HCT116 (cell line): ENCODE data around the gene CTDSPL2. TPM values are rescaled to one million over a fixed set of nuclear protein-coding genes. Genes with fewer than 3 reads are reported as not detected.

Source experiments
- ATAC-seq: fragments of 200-7000 bp; cut with Tn5 transposase; 2 replicates; pipeline ENCODE4 v1.9.1; 2020; ENCODE audit warnings: mild to moderate bottlenecking, moderate library complexity
- Bru-seq: library from RNA; stranded (reverse); fragments of 400-500 nt; gene quantifications from one replicate; lab custom pipeline; 2021; lab: Mats Ljungman, UMichigan
- BruChase-seq, 2 experiments: library from RNA; stranded (reverse); fragments of 400-500 nt; gene quantifications; one replicate each; lab custom pipeline; 2021; lab: Mats Ljungman, UMichigan
- BruUV-seq: library from RNA; stranded (reverse); fragments of 400-500 nt; replicated peaks from 2 replicates; lab custom pipeline; 2021; lab: Mats Ljungman, UMichigan
- CTCF ChIA-PET: fragments of 300-600 bp; sonication (Branson Sonifier 250); formaldehyde crosslinking; loops from one replicate; lab custom pipeline; 2021; ENCODE audit warnings: antibody characterized with exemption; lab: Charles Lee
- POLR2A ChIA-PET: fragments of 300-600, 350-600 bp; sonication (Branson Sonifier 250); formaldehyde crosslinking; loops from one replicate; lab custom pipeline; 2021; ENCODE audit warnings: antibody characterized with exemption; lab: Charles Lee
- RAD21 ChIA-PET, 2 experiments: fragments of 300-600 bp; sonication (Branson Sonifier 250); formaldehyde crosslinking; loops; one replicate each; lab custom pipeline; 2023; ENCODE audit warnings: low total read pairs in 2 of 2; ENCODE audit not compliant: uncharacterized antibody in 2 of 2, unreplicated experiment in 2 of 2, low non-redundant PET in 1 of 2; lab: Charles Lee
- DNase-seq: peaks from one replicate; pipeline ENCODE4 v3.0.0-alpha.2; 2010; ENCODE audit warnings: low read depth, low spot score
- H2AFZ ChIP-seq: fragments of 200-600 bp; shearing (Covaris generic), sonication (generic); 2 replicates; pipeline ENCODE4 v1.6.1; 2017; ENCODE audit warnings: low read depth, mixed run types, mixed read lengths, antibody characterized with exemption, low read length; ENCODE audit not compliant: poor library complexity, severe bottlenecking
- H3K27ac ChIP-seq: 2 replicates; pipeline ENCODE4 v1.5.1; 2012; ENCODE audit warnings: low read depth, low read length
- H3K27me3 ChIP-seq: fragments of 200-600 bp; sonication (generic); 2 replicates; pipeline ENCODE4 v1.6.1; 2016; ENCODE audit warnings: mixed run types, low read length, mixed read lengths; ENCODE audit not compliant: insufficient read depth
- H3K36me3 ChIP-seq, 2 experiments: fragments of 200-500 bp in 1 of 2; fragments of 200-600 bp in 1 of 2; sonication (Bioruptor generic) in 1 of 2; sonication (generic) in 1 of 2; 2 replicates each; pipeline versions ENCODE4 v1.5.1 to v1.6.1; 2014 to 2016; ENCODE audit warnings: low read length in 2 of 2, inconsistent platforms in 1 of 2, mixed read lengths in 1 of 2, mixed run types in 1 of 2; ENCODE audit not compliant: insufficient read depth in 2 of 2, control insufficient read depth in 1 of 2
- H3K4me1 ChIP-seq, 2 experiments: fragments of 200-600 bp in 1 of 2; sonication (generic) in 1 of 2; 2 replicates each; pipeline versions ENCODE4 v1.5.1 to v1.6.1; 2012 to 2017; ENCODE audit warnings: low read length in 2 of 2, inconsistent platforms in 1 of 2, mild to moderate bottlenecking in 1 of 2, mixed read lengths in 1 of 2, mixed run types in 1 of 2, moderate library complexity in 1 of 2; ENCODE audit not compliant: insufficient read depth in 2 of 2, control insufficient read depth in 1 of 2
- H3K4me2 ChIP-seq: fragments of 200-600 bp; sonication (generic); 2 replicates; pipeline ENCODE4 v1.6.1; 2017; ENCODE audit warnings: mixed run types, low read length, mixed read lengths
- H3K4me3 ChIP-seq, 2 experiments: fragments of 200-600 bp in 1 of 2; sonication (generic) in 1 of 2; replicated peaks in 1 of 2; 2 replicates each; pipeline ENCODE4 v1.5.1; 2011 to 2016; ENCODE audit warnings: low read length in 2 of 2, control low read depth in 1 of 2, low read depth in 1 of 2, mild to moderate bottlenecking in 1 of 2, mixed read lengths in 1 of 2, mixed run types in 1 of 2
- H3K79me2 ChIP-seq: fragments of 200-600 bp; sonication (generic); 2 replicates; pipeline ENCODE4 v1.6.1; 2017; ENCODE audit warnings: mild to moderate bottlenecking, mixed run types, low read length, moderate library complexity, mixed read lengths; ENCODE audit not compliant: insufficient read depth
- H3K9ac ChIP-seq: fragments of 200-600 bp; sonication (generic); 2 replicates; pipeline ENCODE4 v1.6.1; 2016; ENCODE audit warnings: low read length, mixed read lengths
- H3K9me2 ChIP-seq: fragments of 200-600 bp; sonication (generic), shearing (Covaris generic); 2 replicates; pipeline ENCODE4 v1.6.1; 2017; ENCODE audit warnings: mixed run types, mild to moderate bottlenecking, moderate library complexity; ENCODE audit not compliant: insufficient read depth
- H3K9me3 ChIP-seq, 2 experiments: fragments of 200-500 bp in 1 of 2; fragments of 200-600 bp in 1 of 2; sonication (Bioruptor generic) in 1 of 2; sonication (generic) in 1 of 2; 2 replicates each; pipeline ENCODE4 v1.6.1; 2014 to 2017; ENCODE audit warnings: low read length in 2 of 2, mixed read lengths in 2 of 2, inconsistent platforms in 1 of 2, low read depth in 1 of 2, mild to moderate bottlenecking in 1 of 2, mixed run types in 1 of 2, moderate library complexity in 1 of 2; ENCODE audit not compliant: control insufficient read depth in 1 of 2, insufficient read depth in 1 of 2
- H4K20me1 ChIP-seq: fragments of 200-600 bp; sonication (generic), shearing (Covaris generic); 2 replicates; pipeline ENCODE4 v1.6.1; 2017; ENCODE audit warnings: mixed run types, mild to moderate bottlenecking, moderate library complexity; ENCODE audit not compliant: insufficient read depth
- CEBPB ChIP-seq: IDR thresholded peaks from 2 replicates; pipeline ENCODE4 v1.6.1; 2012; ENCODE audit warnings: low read depth
- CTCF ChIP-seq, 3 experiments: fragments of 200-600 bp in 1 of 3; sonication (generic) in 1 of 3; IDR thresholded peaks in 2 of 3; conservative IDR thresholded peaks in 1 of 3; 2 replicates each; pipeline ENCODE4 v1.5.1; 2012 to 2017; ENCODE audit warnings: low read depth in 2 of 3, low read length in 2 of 3, antibody characterized with exemption in 1 of 3, borderline replicate concordance in 1 of 3, control low read depth in 1 of 3, mild to moderate bottlenecking in 1 of 3, mixed read lengths in 1 of 3, mixed run types in 1 of 3, moderate library complexity in 1 of 3; ENCODE audit not compliant: insufficient read depth in 1 of 3
- EGR1 ChIP-seq: IDR thresholded peaks from 2 replicates; pipeline ENCODE4 v1.6.1; 2012; ENCODE audit warnings: low read depth
- ELF1 ChIP-seq: IDR thresholded peaks from 2 replicates; pipeline ENCODE4 v1.6.1; 2012; ENCODE audit warnings: low read depth, borderline replicate concordance
- JUND ChIP-seq: IDR thresholded peaks from 2 replicates; pipeline ENCODE4 v1.6.1; 2012
- POLR2A ChIP-seq: IDR thresholded peaks from 2 replicates; pipeline ENCODE4 v1.7.0; 2011; ENCODE audit warnings: borderline replicate concordance; ENCODE audit not compliant: insufficient read depth, insufficient read length; ENCODE audit errors: extremely low read depth
- POLR2AphosphoS5 ChIP-seq: IDR thresholded peaks from 2 replicates; pipeline ENCODE4 v1.6.1; 2011; ENCODE audit warnings: mild to moderate bottlenecking, low read depth, low read length, moderate library complexity
- RAD21 ChIP-seq: IDR thresholded peaks from 2 replicates; pipeline ENCODE4 v1.6.1; 2012; ENCODE audit warnings: low read depth, mild to moderate bottlenecking
- REST ChIP-seq: IDR thresholded peaks from 2 replicates; pipeline ENCODE4 v1.6.1; 2012; ENCODE audit warnings: low read depth
- TCF7L2 ChIP-seq: IDR thresholded peaks from 2 replicates; pipeline ENCODE4 v1.7.0; 2011; ENCODE audit warnings: borderline replicate concordance, inconsistent platforms; ENCODE audit not compliant: insufficient read depth, insufficient read length; ENCODE audit errors: extremely low read depth
- YY1 ChIP-seq: IDR thresholded peaks from 2 replicates; pipeline ENCODE4 v1.6.1; 2011; ENCODE audit warnings: low read length, low read depth, moderate library complexity, mild to moderate bottlenecking; ENCODE audit not compliant: insufficient replicate concordance; ENCODE audit errors: extremely low read depth
- ZBTB33 ChIP-seq: IDR thresholded peaks from 2 replicates; pipeline ENCODE4 v1.6.1; 2011; ENCODE audit warnings: mild to moderate bottlenecking, low read length, moderate library complexity; ENCODE audit not compliant: insufficient replicate concordance; ENCODE audit errors: extremely low read depth
- ZFX ChIP-seq: fragments of 450-650 bp; IDR thresholded peaks from 2 replicates; pipeline ENCODE4 v1.6.1; 2017
- ZNF274 ChIP-seq: fragments of 200-500 bp; sonication (Bioruptor generic); IDR thresholded peaks from 2 replicates; pipeline ENCODE4 v1.6.1; 2014; ENCODE audit warnings: mild to moderate bottlenecking, low read depth, low read length, inconsistent platforms
- intact Hi-C: fragments of 100-400 bp; cut with micrococcal nuclease; formaldehyde crosslinking; loops from 2 replicates; pipeline ENCODE4 v1.10.0; 2022
- long read RNA-seq: library from polyadenylated mRNA; unstranded; transcript quantifications from one replicate; pipeline ENCODE4 v2.0.0, GENCODE V29; 2021; ENCODE audit not compliant: unreplicated experiment
- polyA plus RNA-seq: library from polyadenylated mRNA; unstranded; fragments of >200 nt; gene quantifications from 2 replicates; pipeline ENCODE4 v1.2.1, GENCODE V29; 2012; ENCODE audit warnings: missing spikeins
- total RNA-seq: library from RNA; stranded (reverse); gene quantifications from one replicate; pipeline ENCODE4 v1.2.1, GENCODE V29; 2021; ENCODE audit not compliant: unreplicated experiment
- TF ChIP-seq, protein P1 (sequence below): IDR thresholded peaks from 2 replicates; pipeline ENCODE4 v1.6.1; 2012

Gene CTDSPL2
- total RNA-seq: 56.0 TPM
- polyA plus RNA-seq: 23.7 and 34.6 TPM in 2 replicates
- Bru-seq, nascent RNA: percentile 88 among the genes with signal in this experiment
- BruChase-seq, experiment 1, labeled RNA remaining after a 6-hour chase: percentile 84 among the genes with signal in this experiment
- percentile 86 among the genes with signal in this experiment for BruChase-seq, experiment 2, labeled RNA remaining after a 2-hour chase
- long read RNA-seq, full-length matches to known transcripts: 23 of 81 reads
- long read RNA-seq, partial matches to known transcripts: 3 of 81 reads
- long read RNA-seq, other reads (novel, unspliced or antisense): 55 of 81 reads

GRCh38 chr15:44426975-44427755 is at the start of gene CTDSPL2:
CTDSPL2 (plus strand) TSS chr15:44427629; CDS start chr15:44459015, 31,386 bp downstream.
- no peaks in the 10 kb centered on the region for H3K9me2 ChIP-seq
- ChIA-PET CTCF (interaction anchor here (0.9 to 2.5 kb wide), 6 partner anchors 9 to 110 kb away, joined by 3 to 18 read pairs (median 3); partner anchors contain the start of gene EIF3J), RAD21 (no interaction called here), POLR2A (interaction anchor here (0.8 to 1.5 kb wide), 4 partner anchors 9 to 110 kb away, joined by 3 to 5 read pairs (median 3); partner anchors contain the start of gene EIF3J)
- no peaks in the 10 kb centered on the region for H3K27me3 ChIP-seq
- H2AFZ ChIP-seq: peak within 1 kb of the TSS; percentile 97
- peaks cover 7 to 21% of the 10 kb centered on the region in 2 experiments for H3K4me1 ChIP-seq
- peaks cover 0 to 3% of the 10 kb centered on the region in 2 experiments; a peak in 1 of 4 replicates for H3K36me3 ChIP-seq
- DNase-seq (peak; percentile 97), ATAC-seq (peak; percentile 97)
- H3K4me2 ChIP-seq: peak within 1 kb of the TSS; percentile 76
- peak within 1 kb of the TSS; percentile 89 for H3K27ac ChIP-seq
- H3K9ac ChIP-seq: peak within 1 kb of the TSS; percentile 98
- H3K4me3 ChIP-seq: peak within 1 kb of the TSS; percentile 96 to 99
- H3K79me2 ChIP-seq: peaks cover 47% of the 10 kb centered on the region
- intact Hi-C loops: loop anchor here (1.0 kb wide), 1 partner anchor 110 kb away; the partner anchor contains the start of gene EIF3J
- H3K9me3 ChIP-seq: no peaks in the 10 kb centered on the region
- peaks cover 7% of the 10 kb centered on the region; the same call in 1 of the 2 replicates for H4K20me1 ChIP-seq
- no TSS peak for BruUV-seq
- TF ChIP-seq ZBTB33 (peak; percentile 52), JUND (no peak), CEBPB (peak; percentile 31; the same call in 1 of the 2 replicates), POLR2AphosphoS5 (peak; percentile 78), ZNF274 (no peak), ELF1 (no peak; the same call in 1 of the 2 replicates), EGR1 (0 out of 2 replicates have a peak, but pooled peaks have one; percentile 39), CTCF (IDR thresholded peaks at IDR 0.05 in 2 of 3, conservative IDR thresholded peaks at IDR 0.05 in 1 of 3; ENCODE audit: borderline replicate concordance in 1 of 3, insufficient read depth in 1 of 3, low read depth in 2 of 3, low read length in 2 of 3) (peak in 2 of 3 experiments; percentile 19 to 28; a peak in 2 of 6 replicates), RAD21 (no peak), POLR2A (peak; percentile 50), YY1 (peak; percentile 91), TCF7L2 (peak; percentile 50), ZFX (no peak), REST (no peak)
- TF ChIP-seq, protein P1, sequence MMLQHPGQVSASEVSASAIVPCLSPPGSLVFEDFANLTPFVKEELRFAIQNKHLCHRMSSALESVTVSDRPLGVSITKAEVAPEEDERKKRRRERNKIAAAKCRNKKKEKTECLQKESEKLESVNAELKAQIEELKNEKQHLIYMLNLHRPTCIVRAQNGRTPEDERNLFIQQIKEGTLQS: no peak
